ES-I3 (cell line): ENCODE data around the gene SPAG16.

Source experiments
- H3K36me3 ChIP-seq: 2 replicates; pipeline ENCODE4 v1.6.1; 2013; ENCODE audit warnings: mild to moderate bottlenecking, low read length, control low read depth, moderate library complexity; ENCODE audit not compliant: insufficient read depth
- H3K4me1 ChIP-seq: 2 replicates; pipeline ENCODE4 v1.6.1; 2013; ENCODE audit warnings: mild to moderate bottlenecking, control low read depth, low read length; ENCODE audit not compliant: insufficient read depth
- H3K9ac ChIP-seq: 2 replicates; pipeline ENCODE4 v1.6.1; 2013; ENCODE audit warnings: low read depth, mild to moderate bottlenecking, low read length, moderate library complexity
- H3K9me3 ChIP-seq: 2 replicates; pipeline ENCODE4 v1.6.1; 2013; ENCODE audit warnings: mild to moderate bottlenecking, low read length, moderate library complexity; ENCODE audit not compliant: control insufficient read depth, insufficient read depth

SPAG16 gene

GRCh38 chr2:214098811-214099210 lies 814.5 kb downstream of the SPAG16 start:
- H3K4me1 ChIP-seq, result no peaks in the 10 kb centered on the region
- H3K9ac ChIP-seq, result no peak overlapping the region
- H3K36me3 ChIP-seq, result no peaks in the 10 kb centered on the region
- H3K9me3 ChIP-seq, result no peaks in the 10 kb centered on the region

DNA sequence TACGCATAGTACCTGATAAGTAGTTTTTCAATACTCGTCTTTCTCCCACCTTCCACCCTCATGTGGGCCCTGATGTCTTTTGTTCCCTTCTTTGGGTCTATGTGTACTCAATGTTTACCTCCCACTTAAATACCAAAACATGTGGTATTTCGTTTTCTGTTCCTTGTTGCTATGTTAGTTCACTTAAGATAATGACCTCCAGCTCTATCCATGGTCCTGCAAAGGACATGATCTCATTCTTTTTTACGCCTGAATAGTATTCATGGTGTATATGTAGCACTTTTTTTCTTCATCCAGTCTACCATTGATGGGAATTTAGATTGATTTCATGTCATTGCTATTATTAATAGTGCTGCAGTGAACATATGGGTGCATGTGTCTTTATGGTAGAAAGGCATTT lies 816.2 kb downstream of the SPAG16 start:
- Histone ChIP-seq H3K36me3 (no peaks in the 10 kb centered on the region), H3K9me3 (no peaks in the 10 kb centered on the region), H3K4me1 (no peaks in the 10 kb centered on the region), H3K9ac (no peak overlapping the region)

GRCh38 chr2:214103276-214104001 lies 819.2 kb downstream of the SPAG16 start:
- Histone ChIP-seq H3K9me3 (no peaks in the 10 kb centered on the region), H3K4me1 (peaks cover 5% of the 10 kb centered on the region; the same call in 1 of the 2 replicates), H3K9ac (no peak overlapping the region), H3K36me3 (no peaks in the 10 kb centered on the region)

DNA sequence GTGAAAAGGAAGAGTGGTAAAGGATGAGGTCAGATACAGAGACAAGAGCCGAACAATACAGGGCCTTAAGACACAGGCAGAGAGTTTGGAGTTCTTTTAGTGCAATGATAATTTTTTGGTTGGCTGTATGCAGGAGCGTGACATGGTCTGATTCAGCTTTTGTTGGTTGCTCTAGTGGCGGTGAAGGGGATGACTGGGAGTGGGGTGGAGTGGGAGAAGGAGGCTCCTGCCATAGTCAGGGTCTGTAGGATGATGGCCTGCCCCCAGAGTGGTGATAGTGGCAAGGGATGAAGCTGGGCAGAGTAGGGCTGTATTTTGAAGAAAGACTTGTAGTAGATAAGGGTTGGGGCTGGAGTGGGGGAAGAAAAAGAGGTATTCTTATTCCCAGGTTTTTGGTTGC lies 820.0 kb downstream of the SPAG16 start:
- Histone ChIP-seq H3K9me3 (no peaks in the 10 kb centered on the region; the same call in 1 of the 2 replicates), H3K4me1 (peaks cover 5% of the 10 kb centered on the region; the same call in 1 of the 2 replicates), H3K36me3 (no peaks in the 10 kb centered on the region), H3K9ac (no peak overlapping the region)

DNA sequence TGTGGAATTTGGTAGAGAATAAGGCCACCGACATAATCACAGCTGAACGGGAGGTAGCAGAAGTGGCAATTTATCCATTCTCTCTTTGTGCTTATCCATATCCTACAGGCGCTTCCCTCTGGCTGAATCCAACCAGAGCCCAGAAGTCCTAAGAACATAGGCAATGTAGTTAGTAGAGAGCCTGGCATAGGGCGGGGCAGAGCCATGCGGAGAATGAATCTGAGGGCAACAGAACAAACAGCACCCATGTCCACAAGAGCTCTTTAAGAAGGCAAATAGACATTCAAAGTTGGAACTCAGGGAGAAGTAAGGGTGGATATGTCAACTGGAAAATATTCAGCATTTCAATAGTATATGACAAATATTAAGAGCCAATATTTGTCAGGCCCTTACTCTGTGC lies 820.7 kb downstream of the SPAG16 start:
- H3K4me1 ChIP-seq, result peaks cover 5% of the 10 kb centered on the region; the same call in 1 of the 2 replicates
- no peak overlapping the region for H3K9ac ChIP-seq

GRCh38 chr2:214107726-214108125 lies 823.5 kb downstream of the SPAG16 start:
- Histone ChIP-seq H3K4me1 (peaks cover 5% of the 10 kb centered on the region; the same call in 1 of the 2 replicates), H3K9ac (no peak overlapping the region)

More for the DNA sequence above, 820.7 kb downstream of the SPAG16 start:
- Histone ChIP-seq H3K36me3 (no peaks in the 10 kb centered on the region), H3K9me3 (no peaks in the 10 kb centered on the region; the same call in 1 of the 2 replicates)

GRCh38 chr2:214108598-214108997 lies 824.3 kb downstream of the SPAG16 start:
- H3K36me3 ChIP-seq, result no peaks in the 10 kb centered on the region
- H3K9me3 ChIP-seq, result no peaks in the 10 kb centered on the region; the same call in 1 of the 2 replicates
- H3K9ac ChIP-seq, result no peak overlapping the region
- peaks cover 5% of the 10 kb centered on the region; the same call in 1 of the 2 replicates for H3K4me1 ChIP-seq

More at GRCh38 chr2:214107726-214108125, 823.5 kb downstream of the SPAG16 start:
- H3K9me3 ChIP-seq, result no peaks in the 10 kb centered on the region; the same call in 1 of the 2 replicates
- no peaks in the 10 kb centered on the region for H3K36me3 ChIP-seq

GRCh38 chr2:214117054-214117453 lies 832.8 kb downstream of the SPAG16 start:
- H3K9ac ChIP-seq, result no peak overlapping the region
- H3K4me1 ChIP-seq, result no peaks in the 10 kb centered on the region
- no peaks in the 10 kb centered on the region for H3K9me3 ChIP-seq
- H3K36me3 ChIP-seq, result no peaks in the 10 kb centered on the region

- Histone ChIP-seq H3K4me1 (peaks cover 24% of the 10 kb centered on the region), H3K36me3 (no peaks in the 10 kb centered on the region), H3K9ac (no peak overlapping the region), H3K9me3 (no peaks in the 10 kb centered on the region)
These were observed 841.9 kb downstream of the SPAG16 start for GRCh38 chr2:214126135-214126534.

GRCh38 chr2:214127170-214127569 lies 842.9 kb downstream of the SPAG16 start:
- 0 out of 2 replicates have a peak overlapping the region, but pooled peaks have one; percentile 4 for H3K9ac ChIP-seq
- peaks cover 24% of the 10 kb centered on the region for H3K4me1 ChIP-seq
- H3K9me3 ChIP-seq, result no peaks in the 10 kb centered on the region
- H3K36me3 ChIP-seq, result no peaks in the 10 kb centered on the region

DNA sequence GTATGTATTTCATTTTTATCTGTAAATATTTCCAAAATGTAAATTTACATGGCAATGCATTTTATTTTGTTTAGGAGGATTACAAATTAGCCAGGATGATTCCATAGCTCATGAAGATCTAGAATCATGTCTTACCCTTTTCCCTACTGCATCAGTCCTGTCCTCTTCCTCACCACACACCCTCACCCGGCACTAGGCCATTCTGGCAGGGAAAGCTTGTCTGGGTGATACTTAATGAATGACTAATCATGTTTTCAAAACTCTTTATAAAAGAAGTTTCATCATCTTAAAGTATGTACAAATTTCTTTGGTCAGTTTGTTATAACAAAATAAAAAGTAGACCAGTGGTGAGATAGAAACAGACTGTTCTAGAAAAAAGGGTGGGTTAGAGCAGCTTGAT lies 843.3 kb downstream of the SPAG16 start:
- H3K36me3 ChIP-seq, result no peaks in the 10 kb centered on the region
- H3K4me1 ChIP-seq, result peaks cover 24% of the 10 kb centered on the region
- H3K9ac ChIP-seq, result 0 out of 2 replicates have a peak overlapping the region, but pooled peaks have one; percentile 4
- no peaks in the 10 kb centered on the region for H3K9me3 ChIP-seq

GRCh38 chr2:214128040-214128439 lies 843.8 kb downstream of the SPAG16 start:
- no peaks in the 10 kb centered on the region for H3K36me3 ChIP-seq
- H3K9ac ChIP-seq, result no peak overlapping the region
- H3K9me3 ChIP-seq, result no peaks in the 10 kb centered on the region
- peaks cover 24% of the 10 kb centered on the region for H3K4me1 ChIP-seq

- H3K9me3 ChIP-seq, result no peaks in the 10 kb centered on the region
These were observed 845.9 kb downstream of the SPAG16 start for GRCh38 chr2:214130114-214130513.

DNA sequence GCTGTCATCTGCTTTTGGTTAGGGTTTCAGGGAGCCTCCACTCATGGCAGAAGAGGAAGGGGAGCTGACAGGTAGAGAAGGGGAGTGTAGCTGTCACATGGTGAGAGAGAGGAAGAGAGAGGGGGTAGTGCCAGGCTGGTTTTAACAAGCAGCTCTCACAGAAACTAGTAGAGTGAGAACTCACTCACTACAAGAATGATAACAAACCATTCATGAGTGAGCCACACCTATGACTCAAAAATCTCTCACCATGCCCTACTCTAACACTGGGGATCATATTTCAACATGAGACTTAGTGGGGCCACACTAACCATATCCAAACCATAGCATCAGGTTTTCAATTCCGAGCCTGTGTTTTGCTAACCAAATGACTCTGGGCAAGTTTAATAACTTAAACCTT lies 851.7 kb downstream of the SPAG16 start:
- H3K36me3 ChIP-seq, result no peaks in the 10 kb centered on the region
- H3K9ac ChIP-seq, result no peak overlapping the region
- H3K9me3 ChIP-seq, result no peaks in the 10 kb centered on the region
- peaks cover 6% of the 10 kb centered on the region; the same call in 1 of the 2 replicates for H3K4me1 ChIP-seq

More at GRCh38 chr2:214130114-214130513, 845.9 kb downstream of the SPAG16 start:
- H3K36me3 ChIP-seq, result no peaks in the 10 kb centered on the region
- no peak overlapping the region for H3K9ac ChIP-seq
- H3K4me1 ChIP-seq, result peaks cover 16% of the 10 kb centered on the region

DNA sequence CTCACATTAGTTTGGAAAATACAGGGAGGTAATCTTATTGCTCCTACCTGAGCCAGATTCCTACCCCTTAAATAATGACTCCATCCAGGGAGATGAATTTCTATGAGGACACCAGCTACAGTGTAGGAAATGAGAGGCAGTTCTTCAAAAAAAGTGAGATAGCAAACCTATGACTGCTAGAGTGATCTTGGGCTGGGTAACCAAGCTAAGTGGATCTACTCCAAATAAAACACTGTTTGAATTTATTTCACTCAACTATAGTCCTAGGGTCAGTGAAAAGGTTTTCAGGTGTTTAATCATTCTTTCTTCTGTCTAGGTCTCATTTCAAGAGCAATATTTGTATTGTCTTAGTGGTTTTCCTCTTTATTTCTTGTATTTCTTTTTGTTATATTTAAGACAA lies 854.5 kb downstream of the SPAG16 start:
- Histone ChIP-seq H3K36me3 (no peaks in the 10 kb centered on the region), H3K9me3 (no peaks in the 10 kb centered on the region), H3K9ac (no peak overlapping the region), H3K4me1 (peaks cover 6% of the 10 kb centered on the region; the same call in 1 of the 2 replicates)
